Stimulated activated CD8-positive, alpha-beta memory T cell treated with anti-CD3 and anti-CD28 coated beads, Interleukin-4, amount 100 ng/mL, for 1 hour (primary cell): ENCODE results near the gene PDE6A.
"Not testable (repeated sequence)": the region's sequence is repeated elsewhere in the genome, so short reads cannot be mapped to it uniquely, and the experiment has no call there.

Source experiments
- DNase-seq, 2 donors: peaks; one replicate each; pipeline ENCODE4 v3.0.0-alpha.2; 2020; ENCODE audit warnings: low read depth in 2 of 2, low spot score in 1 of 2

PDE6A gene

GRCh38 chr5:149895416-149896345 is 48.9 kb downstream of the PDE6A start:
- DNase-seq: no peak

GRCh38 chr5:149894237-149894636 is 50.4 kb downstream of the PDE6A start:
- no peak for DNase-seq

- DNase-seq: no peak
Observed at GRCh38 chr5:149893403-149893931, 51.1 kb downstream of the PDE6A start.

- DNase-seq: no peak
Observed at GRCh38 chr5:149892594-149892993, 52.0 kb downstream of the PDE6A start.

GRCh38 chr5:149888280-149888679 is 56.3 kb downstream of the PDE6A start:
- no peak for DNase-seq

GRCh38 chr5:149887622-149888183 is 56.9 kb downstream of the PDE6A start:
- no peak for DNase-seq

GRCh38 chr5:149886692-149887470 is 57.7 kb downstream of the PDE6A start:
- no peak for DNase-seq

GRCh38 chr5:149886060-149886459 is 58.5 kb downstream of the PDE6A start:
- DNase-seq: no peak

- no peak for DNase-seq
Observed at GRCh38 chr5:149885513-149885912, 59.1 kb downstream of the PDE6A start.

- DNase-seq: no peak
Observed at GRCh38 chr5:149883550-149883949, 61.0 kb downstream of the PDE6A start.

- not testable (repeated sequence) for DNase-seq
Observed at GRCh38 chr5:149882633-149883032, 62.0 kb downstream of the PDE6A start.

GRCh38 chr5:149881874-149882273 is 62.7 kb downstream of the PDE6A start:
- no peak for DNase-seq

GRCh38 chr5:149881069-149881622 is 63.4 kb downstream of the PDE6A start:
- DNase-seq: no peak

- not testable (repeated sequence) for DNase-seq
Observed at GRCh38 chr5:149879593-149879992, 65.0 kb downstream of the PDE6A start.

- no peak for DNase-seq
Observed at GRCh38 chr5:149878371-149878770, 66.2 kb downstream of the PDE6A start.

GRCh38 chr5:149873896-149874295 is 70.7 kb downstream of the PDE6A start:
- no peak for DNase-seq

- no peak for DNase-seq
Observed at GRCh38 chr5:149872351-149873040, 72.1 kb downstream of the PDE6A start.

- DNase-seq: no peak
Observed at GRCh38 chr5:149871471-149871870, 73.1 kb downstream of the PDE6A start.

GRCh38 chr5:149870697-149871096 is 73.9 kb downstream of the PDE6A start:
- DNase-seq: no peak

- DNase-seq: no peak
Observed at GRCh38 chr5:149870232-149870631, 74.4 kb downstream of the PDE6A start.

GRCh38 chr5:149869411-149869821 is 75.2 kb downstream of the PDE6A start:
- DNase-seq: no peak
